ENCODE data around the gene FMO4.

DNA sequence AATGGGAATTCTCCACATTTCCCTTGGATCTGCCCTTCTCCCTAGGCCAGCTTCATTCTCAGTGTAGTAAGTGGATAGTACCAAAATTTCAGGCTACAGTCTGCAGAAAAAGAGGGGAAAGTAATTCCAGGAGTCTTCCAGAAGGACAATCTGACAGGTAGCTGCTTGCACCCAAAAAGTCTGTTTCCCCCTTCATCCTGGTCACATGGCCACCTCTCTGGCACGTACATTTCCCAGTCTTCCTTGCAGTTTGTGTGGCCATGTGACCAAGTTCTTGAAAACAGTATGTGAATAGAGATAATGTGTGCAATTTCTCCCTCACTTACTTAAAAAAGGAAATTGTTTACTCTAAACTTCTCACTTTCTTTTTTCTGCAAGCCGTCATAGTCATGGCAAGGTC lies 14.6 kb upstream of the FMO4 start:
- TF ChIP-seq RARG (CRISPR knock-in tag; IDR thresholded peaks at IDR 0.05; ENCODE audit: low read depth) = no peak
- no peak for TF ChIP-seq ATF4 (CRISPR knock-in tag; IDR thresholded peaks at IDR 0.05)
- no peak for TF ChIP-seq ZNF556 (CRISPR knock-in tag; IDR thresholded peaks at IDR 0.05; ENCODE audit: borderline replicate concordance)
- TF ChIP-seq KAT8 (CRISPR knock-in tag; IDR thresholded peaks at IDR 0.05) = no peak
- TF ChIP-seq CTCF (CRISPR knock-in tag; IDR thresholded peaks at IDR 0.05) = no peak
- TF ChIP-seq ZFX (CRISPR knock-in tag; IDR thresholded peaks at IDR 0.05; ENCODE audit: low read depth) = no peak
- TF ChIP-seq TCF7L2 (IDR thresholded peaks at IDR 0.05; ENCODE audit: low read depth, low read length) = no peak
- no peak for TF ChIP-seq MAFK (conservative IDR thresholded peaks at IDR 0.05 in 1 of 2, IDR thresholded peaks at IDR 0.05 in 1 of 2; ENCODE audit: low read length in 2 of 2)
- no peak for TF ChIP-seq CREB1 (IDR thresholded peaks at IDR 0.05)
- no peak for TF ChIP-seq CREB1 (CRISPR knock-in tag; IDR thresholded peaks at IDR 0.05)
- TF ChIP-seq, protein P1, sequence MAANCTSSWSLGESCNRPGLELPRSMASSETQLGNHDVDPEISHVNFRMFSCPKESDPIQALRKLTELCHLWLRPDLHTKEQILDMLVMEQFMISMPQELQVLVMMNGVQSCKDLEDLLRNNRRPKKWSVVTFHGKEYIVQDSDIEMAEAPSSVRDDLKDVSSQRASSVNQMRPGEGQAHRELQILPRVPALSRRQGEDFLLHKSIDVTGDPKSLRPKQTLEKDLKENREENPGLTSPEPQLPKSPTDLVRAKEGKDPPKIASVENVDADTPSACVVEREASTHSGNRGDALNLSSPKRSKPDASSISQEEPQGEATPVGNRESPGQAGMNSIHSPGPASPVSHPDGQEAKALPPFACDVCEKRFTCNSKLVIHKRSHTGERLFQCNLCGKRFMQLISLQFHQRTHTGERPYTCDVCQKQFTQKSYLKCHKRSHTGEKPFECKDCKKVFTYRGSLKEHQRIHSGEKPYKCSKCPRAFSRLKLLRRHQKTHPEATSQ (CRISPR knock-in tag; IDR thresholded peaks at IDR 0.05; ENCODE audit: borderline replicate concordance) = no peak
- TF ChIP-seq, protein P2, sequence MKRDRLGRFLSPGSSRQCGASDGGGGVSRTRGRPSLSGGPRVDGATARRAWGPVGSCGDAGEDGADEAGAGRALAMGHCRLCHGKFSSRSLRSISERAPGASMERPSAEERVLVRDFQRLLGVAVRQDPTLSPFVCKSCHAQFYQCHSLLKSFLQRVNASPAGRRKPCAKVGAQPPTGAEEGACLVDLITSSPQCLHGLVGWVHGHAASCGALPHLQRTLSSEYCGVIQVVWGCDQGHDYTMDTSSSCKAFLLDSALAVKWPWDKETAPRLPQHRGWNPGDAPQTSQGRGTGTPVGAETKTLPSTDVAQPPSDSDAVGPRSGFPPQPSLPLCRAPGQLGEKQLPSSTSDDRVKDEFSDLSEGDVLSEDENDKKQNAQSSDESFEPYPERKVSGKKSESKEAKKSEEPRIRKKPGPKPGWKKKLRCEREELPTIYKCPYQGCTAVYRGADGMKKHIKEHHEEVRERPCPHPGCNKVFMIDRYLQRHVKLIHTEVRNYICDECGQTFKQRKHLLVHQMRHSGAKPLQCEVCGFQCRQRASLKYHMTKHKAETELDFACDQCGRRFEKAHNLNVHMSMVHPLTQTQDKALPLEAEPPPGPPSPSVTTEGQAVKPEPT (CRISPR knock-in tag; IDR thresholded peaks at IDR 0.05; ENCODE audit: low read depth) = no peak
- no peak for TF ChIP-seq NR1H2 (CRISPR knock-in tag; IDR thresholded peaks at IDR 0.05; ENCODE audit: borderline replicate concordance, low read depth)
- no peak for TF ChIP-seq KAT2B (IDR thresholded peaks at IDR 0.05; ENCODE audit: borderline replicate concordance, low read depth, low read length)
- TF ChIP-seq SMARCC2 (IDR thresholded peaks at IDR 0.05) = no peak

Data from HepG2 (cell line).